B cell (primary cell): ENCODE data around the gene RBM22. TPM values are rescaled to one million over a fixed set of nuclear protein-coding genes. Genes with fewer than 3 reads are reported as not detected.

Source experiments
- ATAC-seq: fragments of 200-7000 bp; cut with Tn5 transposase; one replicate; pipeline ENCODE4 v1.10.0; 2021; ENCODE audit warnings: low read depth, mild to moderate bottlenecking, moderate number of reproducible peaks, moderate library complexity
- CTCF ChIA-PET: fragments of 350-600 bp; sonication (Branson Sonifier 250); formaldehyde crosslinking; loops from one replicate; lab custom pipeline; 2021; ENCODE audit warnings: antibody characterized with exemption, inconsistent platforms; lab: Charles Lee
- POLR2A ChIA-PET: fragments of 350-600 bp; sonication (Branson Sonifier 250); formaldehyde crosslinking; loops from one replicate; lab custom pipeline; 2021; ENCODE audit warnings: antibody characterized with exemption; lab: Charles Lee
- DNase-seq: peaks from one replicate; pipeline ENCODE4 v3.0.0; 2013
- H2AFZ ChIP-seq: 2 replicates; pipeline ENCODE4 v1.6.1; 2012; ENCODE audit warnings: mild to moderate bottlenecking, low read depth, low read length; ENCODE audit not compliant: insufficient read depth, poor library complexity, severe bottlenecking
- H3K27ac ChIP-seq, 2 donors: 1 replicate in 1 of 2; 2 replicates in 1 of 2; pipeline ENCODE4 v1.5.1; 2012 to 2013; ENCODE audit warnings: low read length in 2 of 2, mild to moderate bottlenecking in 2 of 2, moderate library complexity in 1 of 2
- H3K27me3 ChIP-seq, 4 experiments: fragments of 200-600 bp in 1 of 4; sonication (generic) in 1 of 4; replicated peaks in 1 of 4; 1 replicate in 2 of 4; 2 replicates in 2 of 4; pipeline versions ENCODE4 v1.6.1 to v1.7.0; 2013 to 2016; ENCODE audit warnings: low read length in 3 of 4, mild to moderate bottlenecking in 2 of 4, mixed read lengths in 1 of 4, moderate library complexity in 1 of 4; ENCODE audit not compliant: insufficient read depth in 4 of 4, control insufficient read depth in 3 of 4; ENCODE audit errors: control extremely low read depth in 1 of 4
- H3K36me3 ChIP-seq, 2 experiments: replicated peaks in 1 of 2; 1 replicate in 1 of 2; 2 replicates in 1 of 2; pipeline versions ENCODE4 v1.6.1 to v1.7.1; 2013; ENCODE audit warnings: low read length in 1 of 2; ENCODE audit not compliant: insufficient read depth in 2 of 2, control insufficient read depth in 1 of 2; ENCODE audit errors: control extremely low read depth in 1 of 2, extremely low read depth in 1 of 2
- H3K4me1 ChIP-seq, 2 donors: fragments of 200-600 bp in 1 of 2; sonication (generic) in 1 of 2; 1 replicate in 1 of 2; 2 replicates in 1 of 2; pipeline versions ENCODE4 v1.5.1 to v1.6.1; 2013 to 2017; ENCODE audit warnings: low read length in 2 of 2; ENCODE audit not compliant: control insufficient read depth in 2 of 2, insufficient read depth in 2 of 2
- H3K4me2 ChIP-seq: replicated peaks from 2 replicates; pipeline ENCODE3; 2012; ENCODE audit warnings: mild to moderate bottlenecking, low read depth, low read length; ENCODE audit not compliant: poor library complexity, severe bottlenecking
- H3K4me3 ChIP-seq, 5 experiments: fragments of 200-600 bp in 1 of 5; sonication (generic) in 1 of 5; 1 replicate in 3 of 5; 2 replicates in 2 of 5; pipeline versions ENCODE4 v1.5.1 to v1.7.0; 2011 to 2016; ENCODE audit warnings: low read length in 4 of 5, mild to moderate bottlenecking in 4 of 5, low read depth in 2 of 5, control low read depth in 1 of 5, moderate library complexity in 1 of 5; ENCODE audit not compliant: insufficient read depth in 1 of 5; ENCODE audit errors: control extremely low read depth in 1 of 5, extremely low read depth in 1 of 5
- H3K79me2 ChIP-seq: fragments of 200-600 bp; sonication (generic); one replicate; pipeline ENCODE4 v1.6.0; 2016; ENCODE audit warnings: low read length; ENCODE audit not compliant: control insufficient read depth, insufficient read depth
- H3K9ac ChIP-seq: fragments of 200-600 bp; sonication (generic); 2 replicates; pipeline ENCODE4 v1.6.1; 2017; ENCODE audit warnings: mild to moderate bottlenecking, low read length, moderate library complexity
- H3K9me3 ChIP-seq, 3 donors: one replicate each; pipeline versions ENCODE4 v1.6.1 to v1.7.1; 2013; ENCODE audit warnings: low read length in 2 of 3; ENCODE audit not compliant: control insufficient read depth in 2 of 3, insufficient read depth in 1 of 3; ENCODE audit errors: control extremely low read depth in 1 of 3
- H4K20me1 ChIP-seq: 2 replicates; pipeline ENCODE4 v1.6.0; 2012; ENCODE audit warnings: mild to moderate bottlenecking, low read length; ENCODE audit not compliant: insufficient read depth, control insufficient read depth, poor library complexity, severe bottlenecking
- H3K27ac Mint-ChIP-seq: one replicate; pipeline ENCODE4 v1.8.0; 2021; ENCODE audit warnings: mixed read lengths
- H3K27me3 Mint-ChIP-seq: one replicate; pipeline ENCODE4 v1.8.0; 2021; ENCODE audit warnings: mixed read lengths
- H3K4me1 Mint-ChIP-seq: one replicate; pipeline ENCODE4 v1.8.0; 2021; ENCODE audit warnings: mixed read lengths
- H3K4me3 Mint-ChIP-seq: one replicate; pipeline ENCODE4 v1.8.0; 2021; ENCODE audit warnings: mixed read lengths
- H3K9me3 Mint-ChIP-seq: one replicate; pipeline ENCODE4 v1.8.0; 2022; ENCODE audit warnings: mixed read lengths; ENCODE audit not compliant: insufficient read depth
- EZH2 ChIP-seq: IDR thresholded peaks from 2 replicates; pipeline ENCODE4 v1.6.1; 2012; ENCODE audit warnings: borderline replicate concordance, low read depth, mild to moderate bottlenecking, moderate library complexity, low read length; ENCODE audit not compliant: insufficient read depth, poor library complexity, severe bottlenecking
- WGBS: methylation state at CpG from one replicate; pipeline ENCODE4 v1.1.5; 2013; ENCODE audit warnings: missing lambda C conversion rate; ENCODE audit not compliant: insufficient coverage; 5-methylcytosine and 5-hydroxymethylcytosine counted together
- intact Hi-C: fragments of 100-400 bp; cut with micrococcal nuclease; formaldehyde crosslinking; loops from one replicate; pipeline ENCODE4 v1.10.0; 2022
- polyA plus RNA-seq: library from polyadenylated mRNA; depleted of rRNA; stranded (reverse); fragments of >200 nt; gene quantifications from 2 replicates; pipeline ENCODE4 v1.2.3, GENCODE V29; 2012
- total RNA-seq, 2 donors: library from RNA; stranded (reverse); fragments of 120-200 nt in 1 of 2; gene quantifications; 1 replicate in 1 of 2; 2 replicates in 1 of 2; pipeline versions ENCODE4 v1.2.3 to v1.2.4, GENCODE V29; 2013 to 2022
- TF ChIP-seq, protein P1 (sequence below): fragments of 200-600 bp; IDR thresholded peaks from one replicate; pipeline ENCODE4 v1.8.0; 2022; ENCODE audit warnings: antibody characterized with exemption, mild to moderate bottlenecking

The RBM22 gene
- total and polyA plus RNA-seq, 2 donors (not counting 1 experiment from before 2014, with no cell fraction given), result 70.6 to 89.4 TPM

DNA sequence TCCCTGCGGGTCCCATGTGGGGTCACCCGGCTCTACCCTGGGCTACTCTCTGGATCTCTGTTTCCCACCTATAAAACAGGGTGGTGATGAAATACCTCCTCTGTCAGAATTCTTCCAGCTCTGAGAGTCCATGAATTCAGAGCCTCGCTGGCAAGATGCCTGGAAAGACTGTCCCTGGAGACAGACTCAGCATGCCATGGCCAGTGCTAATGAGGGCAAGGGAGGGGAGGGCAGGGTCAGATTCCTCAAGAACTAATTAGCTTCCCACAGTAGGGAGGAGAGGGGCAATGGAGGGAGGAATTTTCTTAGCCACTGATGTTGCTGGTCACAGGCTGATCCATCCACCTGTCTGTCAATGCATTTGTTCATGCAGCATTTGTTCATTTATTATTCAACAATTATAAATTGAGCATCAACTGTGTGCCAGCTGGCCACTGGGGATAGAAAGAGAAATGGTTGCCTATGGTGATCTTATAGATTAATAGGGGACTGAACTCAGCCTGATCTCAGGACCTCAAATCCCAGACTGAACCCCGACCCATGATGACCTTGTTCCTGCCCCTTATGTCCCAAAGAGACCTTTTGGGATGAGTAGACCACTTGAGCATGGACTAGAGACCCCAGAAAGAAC lies 55.7 kb downstream of the RBM22 start:
- no peak for ATAC-seq
- intact Hi-C loops, result no loop called here
- POLR2A ChIA-PET, result no interaction called here

DNA sequence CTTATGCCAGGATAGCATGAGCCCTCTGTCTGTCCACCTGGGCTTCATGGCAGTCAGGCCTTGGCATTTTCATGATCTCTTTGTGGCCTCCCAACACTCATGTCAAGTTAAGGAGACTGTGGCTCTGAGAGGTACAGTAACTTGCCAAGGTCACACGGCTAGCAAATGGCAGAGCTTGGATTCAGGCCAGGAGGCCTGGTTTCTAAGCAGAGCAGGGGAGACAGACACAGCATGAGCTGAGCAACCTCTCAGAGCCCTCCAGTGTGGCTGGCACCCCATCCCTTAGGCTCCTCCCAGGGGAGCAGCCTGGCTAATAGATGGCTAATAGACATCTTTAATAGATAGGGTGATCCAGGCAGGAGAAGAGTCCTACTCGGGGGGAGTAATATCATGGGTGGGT lies 56.3 kb downstream of the RBM22 start:
- WGBS, result 86% methylated on average over 1 of the region's 2 CpGs
- Histone ChIP-seq H3K9ac (no peak overlapping the region), H3K79me2 (no peaks in the 10 kb centered on the region), H3K4me3 (no peak overlapping the region), H4K20me1 (peaks cover 8% of the 10 kb centered on the region), H3K4me1 (no peaks in the 10 kb centered on the region), H2AFZ (no peak overlapping the region), H3K36me3 (peaks cover 0 to 16% of the 10 kb centered on the region in 2 experiments), H3K9me3 (no peaks in the 10 kb centered on the region), H3K27me3 (no peaks in the 10 kb centered on the region), H3K4me2 (no peak overlapping the region), H3K27ac (no peak overlapping the region)
- CTCF ChIA-PET, result interaction anchor here (1.2 kb wide), 1 partner anchor 32 kb away, joined by 4 read pairs; no protein-coding TSS in a partner anchor
- no peaks in the 10 kb centered on the region for H3K27me3 Mint-ChIP-seq
- ATAC-seq (no peak), DNase-seq (no peak)
- intact Hi-C loops, result no loop called here
- H3K4me1 Mint-ChIP-seq, result no peaks in the 10 kb centered on the region
- TF ChIP-seq, protein P1, sequence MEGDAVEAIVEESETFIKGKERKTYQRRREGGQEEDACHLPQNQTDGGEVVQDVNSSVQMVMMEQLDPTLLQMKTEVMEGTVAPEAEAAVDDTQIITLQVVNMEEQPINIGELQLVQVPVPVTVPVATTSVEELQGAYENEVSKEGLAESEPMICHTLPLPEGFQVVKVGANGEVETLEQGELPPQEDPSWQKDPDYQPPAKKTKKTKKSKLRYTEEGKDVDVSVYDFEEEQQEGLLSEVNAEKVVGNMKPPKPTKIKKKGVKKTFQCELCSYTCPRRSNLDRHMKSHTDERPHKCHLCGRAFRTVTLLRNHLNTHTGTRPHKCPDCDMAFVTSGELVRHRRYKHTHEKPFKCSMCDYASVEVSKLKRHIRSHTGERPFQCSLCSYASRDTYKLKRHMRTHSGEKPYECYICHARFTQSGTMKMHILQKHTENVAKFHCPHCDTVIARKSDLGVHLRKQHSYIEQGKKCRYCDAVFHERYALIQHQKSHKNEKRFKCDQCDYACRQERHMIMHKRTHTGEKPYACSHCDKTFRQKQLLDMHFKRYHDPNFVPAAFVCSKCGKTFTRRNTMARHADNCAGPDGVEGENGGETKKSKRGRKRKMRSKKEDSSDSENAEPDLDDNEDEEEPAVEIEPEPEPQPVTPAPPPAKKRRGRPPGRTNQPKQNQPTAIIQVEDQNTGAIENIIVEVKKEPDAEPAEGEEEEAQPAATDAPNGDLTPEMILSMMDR, result no peak
- TF ChIP-seq EZH2, result no peak
- H3K27ac Mint-ChIP-seq, result no peak overlapping the region
- H3K9me3 Mint-ChIP-seq, result no peaks in the 10 kb centered on the region
- POLR2A ChIA-PET, result interaction anchor here (0.7 kb wide), 1 partner anchor 32 kb away, joined by 13 read pairs; no protein-coding TSS in a partner anchor
- no peak overlapping the region for H3K4me3 Mint-ChIP-seq

More for the DNA sequence above, 55.7 kb downstream of the RBM22 start:
- no peak overlapping the region for H3K4me3 ChIP-seq
- CTCF ChIA-PET, result interaction anchor here (1.5 kb wide), 1 partner anchor 89 kb away, joined by 3 read pairs; no protein-coding TSS in a partner anchor
- H3K9me3 ChIP-seq, result no peaks in the 10 kb centered on the region
- H3K36me3 ChIP-seq, result peaks cover 0 to 23% of the 10 kb centered on the region in 2 experiments
- H4K20me1 ChIP-seq, result peaks cover 8% of the 10 kb centered on the region
- no peaks in the 10 kb centered on the region for H3K27me3 ChIP-seq
- DNase-seq, result no peak
- no peaks in the 10 kb centered on the region for H3K27me3 Mint-ChIP-seq
- WGBS, result 82% methylated on average over 3 of the region's 4 CpGs
- no peak overlapping the region for H3K4me3 Mint-ChIP-seq
- H3K4me1 ChIP-seq, result no peaks in the 10 kb centered on the region
- no peak overlapping the region for H2AFZ ChIP-seq
- H3K79me2 ChIP-seq, result no peaks in the 10 kb centered on the region
- no peak overlapping the region for H3K27ac ChIP-seq
- no peak for TF ChIP-seq EZH2
- TF ChIP-seq, protein P1, result no peak
- H3K4me1 Mint-ChIP-seq, result no peaks in the 10 kb centered on the region
- no peak overlapping the region for H3K9ac ChIP-seq
- H3K9me3 Mint-ChIP-seq, result no peaks in the 10 kb centered on the region
- no peak overlapping the region for H3K27ac Mint-ChIP-seq
- no peak overlapping the region for H3K4me2 ChIP-seq
